T-helper 2 cell treated with Interferon-gamma antibody and Interleukin-4, amounts not matched to agents 100 ng/mL and 5 ng/mL, for 36 hours (primary cell): ENCODE measurements around the gene PHKA2. TPM values are rescaled to one million over a fixed set of nuclear protein-coding genes. Genes with fewer than 3 reads are reported as not detected.

Experiments
- intact Hi-C: fragments of 100-400 bp; cut with micrococcal nuclease; formaldehyde crosslinking; loops from one replicate; pipeline ENCODE4 v1.15.1; 2023
- total RNA-seq: library from RNA; stranded (reverse); gene quantifications from 2 replicates; pipeline ENCODE4 v1.2.3, GENCODE V29; 2022

PHKA2 gene
- total RNA-seq, 1 donor from 2014 or later, result 19.9 TPM

DNA sequence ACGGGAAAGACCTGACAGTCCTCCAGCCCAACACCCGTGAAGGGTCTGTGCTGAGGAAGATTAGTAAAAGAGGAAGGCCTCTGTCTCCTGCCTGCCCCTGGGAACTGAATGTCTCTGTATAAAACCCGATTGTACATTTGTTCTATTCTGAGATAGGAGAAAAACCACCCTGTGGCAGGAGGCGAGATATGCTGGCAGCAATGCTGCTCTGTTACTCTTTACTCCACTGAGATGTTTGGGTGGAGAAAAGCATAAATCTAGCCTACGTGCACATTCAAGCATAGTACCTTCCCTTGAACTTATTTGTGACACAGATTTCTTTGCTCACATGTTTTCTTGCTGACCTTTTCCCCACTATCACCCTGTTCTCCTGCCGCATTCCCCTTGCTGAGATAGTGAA, 3.7 kb downstream of the PHKA2 start:
- intact Hi-C loops, result loop anchor here (5.0 kb wide), 3 partner anchors 93 to 1243 kb away; partner anchors contain the start of genes BCLAF3 and SCML1

DNA sequence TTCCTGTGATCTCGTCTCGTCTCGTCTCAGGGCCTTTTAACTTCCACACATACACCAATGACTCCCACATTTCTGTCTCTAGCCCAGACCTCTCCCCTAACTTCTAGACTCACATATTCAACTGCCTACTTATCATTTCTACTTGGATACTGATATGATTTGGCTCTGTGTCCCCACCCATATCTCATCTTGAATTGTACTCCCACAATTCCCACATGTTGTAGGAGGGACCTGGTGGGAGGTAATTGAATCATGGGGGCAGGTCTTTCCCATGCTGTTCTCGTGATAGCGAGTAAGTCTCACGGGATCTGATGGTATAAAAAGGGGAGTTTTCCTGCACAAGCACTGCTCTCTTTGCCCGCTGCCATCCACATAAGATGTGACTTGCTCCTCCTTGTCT, 8.9 kb downstream of the PHKA2 start:
- intact Hi-C loops, result no loop called here

DNA sequence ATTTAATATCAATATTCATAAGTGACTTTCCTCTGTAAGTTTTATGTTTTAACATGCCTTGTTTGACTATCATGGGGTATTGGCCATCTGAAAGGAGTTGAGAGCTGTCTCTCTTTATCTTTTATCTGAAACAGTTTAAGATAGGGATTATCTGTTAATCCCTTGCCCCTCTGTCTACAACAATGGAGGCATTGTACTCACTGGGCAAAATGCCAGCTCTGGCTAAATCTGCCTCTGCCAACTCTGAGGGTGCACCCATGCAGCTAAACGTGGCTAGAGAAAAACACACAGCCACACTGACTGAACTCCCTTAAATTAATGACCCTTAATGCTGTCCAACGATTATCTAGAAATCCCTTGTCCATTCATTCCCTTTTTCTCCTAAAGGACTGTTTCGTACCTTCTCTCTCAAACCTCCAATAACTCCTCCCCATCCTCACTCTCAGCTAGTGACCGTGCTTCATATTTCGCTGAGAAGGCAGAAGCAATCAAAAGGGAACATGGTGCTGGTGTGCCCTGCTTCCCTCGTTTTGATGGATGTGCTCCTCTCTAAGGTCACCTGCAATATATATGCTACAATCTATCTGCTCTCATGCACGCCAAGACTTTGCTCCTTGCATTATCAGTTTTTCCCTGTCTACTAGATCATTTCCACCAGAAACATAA, 10.3 kb downstream of the PHKA2 start:
- intact Hi-C loops, result no loop called here

DNA sequence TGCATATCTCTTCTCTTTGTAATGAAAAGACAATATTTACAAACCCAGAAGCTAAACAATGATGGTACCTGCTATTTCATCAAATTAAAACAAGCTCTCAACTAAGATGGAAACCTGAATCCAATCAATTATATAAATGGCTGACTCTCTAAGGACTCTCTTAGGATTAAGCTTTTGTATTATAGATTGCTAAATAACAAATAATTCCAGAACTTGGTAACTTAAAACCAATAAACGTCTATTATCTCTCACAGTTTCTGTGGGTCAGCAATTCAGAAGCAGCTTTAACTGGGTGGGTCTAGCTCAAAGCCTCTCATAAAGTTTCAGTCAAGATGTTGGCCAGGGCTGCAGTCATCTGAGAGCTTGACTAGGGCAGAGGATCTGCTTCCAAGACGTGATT, 12.4 kb downstream of the PHKA2 start:
- intact Hi-C loops, result no loop called here

DNA sequence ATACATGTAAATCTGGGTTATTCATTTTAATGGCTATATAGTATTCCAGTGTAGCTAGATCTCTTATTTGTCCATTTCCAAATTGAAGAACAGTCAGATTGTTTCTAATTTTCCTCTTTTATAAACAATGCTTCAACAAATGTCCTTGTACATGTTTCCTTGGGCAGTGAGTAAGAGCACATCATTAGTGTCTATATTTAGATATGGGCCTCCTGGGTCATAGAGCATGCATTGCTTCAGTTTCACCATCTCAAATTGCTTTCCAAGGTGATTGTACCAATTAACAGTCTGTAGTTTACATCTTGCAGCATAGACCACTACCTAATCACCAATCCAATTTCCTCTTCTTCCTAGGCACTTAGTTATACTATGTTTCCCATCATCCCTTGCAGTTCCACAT, 13.4 kb downstream of the PHKA2 start:
- intact Hi-C loops, result no loop called here

DNA sequence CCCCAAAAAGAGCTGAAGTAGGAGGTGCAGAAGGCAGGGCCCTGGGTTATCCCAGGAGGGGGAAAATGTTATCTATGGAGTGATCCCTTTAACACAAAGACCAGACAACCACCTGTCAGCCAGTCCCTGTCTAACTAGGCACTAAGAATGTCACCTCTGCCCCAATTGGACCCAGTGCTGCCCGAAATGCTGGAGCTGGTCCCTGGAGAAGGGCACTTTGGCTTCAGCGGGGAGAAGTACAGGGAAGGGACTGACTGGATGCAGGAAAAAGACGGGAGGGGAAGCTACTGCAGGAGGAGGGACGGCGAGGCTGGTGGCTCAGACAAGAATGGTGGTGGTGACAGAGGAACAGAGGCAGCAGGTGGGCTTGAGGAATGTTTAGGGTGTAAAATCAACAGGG, 17.3 kb downstream of the PHKA2 start:
- intact Hi-C loops, result no loop called here

DNA sequence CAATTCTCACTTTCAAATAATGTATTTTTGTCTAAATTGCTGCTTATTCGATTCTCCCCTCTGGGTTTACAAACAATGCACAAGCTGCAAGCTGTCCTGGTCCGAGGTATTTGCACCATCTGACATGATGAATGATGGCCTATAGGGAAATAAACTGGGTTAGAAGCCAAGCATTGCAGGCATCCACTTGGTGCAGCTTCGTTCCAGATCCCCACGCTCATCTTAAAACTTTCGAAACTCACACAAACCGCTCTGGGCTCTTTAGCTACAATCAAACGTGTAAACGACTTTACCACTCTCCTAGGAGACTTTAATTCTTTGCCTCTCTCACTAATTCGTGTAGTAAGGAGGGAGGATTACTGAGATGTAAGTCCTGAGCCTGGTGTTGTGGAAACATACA, 19.0 kb downstream of the PHKA2 start:
- intact Hi-C loops, result no loop called here

DNA sequence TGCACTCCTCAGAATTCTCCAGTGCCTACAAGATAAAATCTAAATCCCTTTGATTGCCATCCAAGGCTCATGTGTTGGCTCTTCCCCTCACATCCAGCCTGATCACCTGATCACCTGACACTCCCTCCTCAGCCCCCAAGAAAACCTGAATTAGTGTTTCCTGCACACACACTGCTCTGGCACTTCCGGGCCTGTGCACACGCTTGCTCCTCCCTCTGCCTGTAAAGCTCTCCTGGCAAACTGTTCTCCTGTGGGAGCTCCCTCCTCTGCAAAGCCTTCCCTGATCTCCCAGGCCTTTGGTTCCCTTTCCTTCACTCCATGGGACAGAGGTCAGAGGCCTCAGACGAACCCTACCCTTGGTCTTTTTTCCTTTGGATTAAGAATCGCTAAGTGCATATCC, 19.9 kb downstream of the PHKA2 start:
- intact Hi-C loops, result no loop called here

DNA sequence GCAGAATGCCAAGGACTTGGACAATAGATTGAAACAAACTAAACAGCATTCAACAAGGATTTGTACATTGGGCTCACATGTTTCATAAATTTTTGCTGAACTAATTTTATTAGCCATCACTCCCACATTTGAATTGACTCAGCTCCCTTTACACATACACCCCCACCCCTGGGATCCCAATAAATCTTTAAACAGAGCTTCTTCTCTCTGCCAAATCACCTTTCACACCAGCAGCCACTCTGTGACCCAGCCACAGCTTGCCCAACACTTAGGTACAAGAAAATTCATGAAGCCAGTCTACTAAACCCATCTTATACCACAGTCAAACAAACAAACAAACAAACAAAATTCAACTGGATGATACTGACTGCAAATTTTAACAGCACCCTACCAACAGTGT, 21.6 kb downstream of the PHKA2 start:
- intact Hi-C loops, result no loop called here

DNA sequence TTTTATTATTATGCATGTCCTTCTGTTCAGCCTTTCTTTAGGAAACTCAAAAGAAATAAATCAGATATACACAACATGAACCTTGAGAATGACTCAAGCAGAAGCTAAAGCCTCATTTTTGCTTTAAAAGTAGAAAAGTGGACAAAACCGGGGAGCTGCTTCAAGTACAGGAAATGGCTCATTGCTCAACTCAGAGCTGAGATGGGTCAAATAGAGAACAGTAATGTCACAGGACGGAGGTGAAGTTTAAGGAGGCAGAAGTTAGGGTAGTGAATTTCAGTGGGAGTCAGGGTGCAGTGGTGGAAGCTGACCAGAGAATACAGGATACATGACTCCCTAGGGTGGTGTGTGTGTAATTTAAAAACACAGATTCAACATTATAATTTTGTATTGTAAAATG, 22.2 kb downstream of the PHKA2 start:
- intact Hi-C loops, result no loop called here

DNA sequence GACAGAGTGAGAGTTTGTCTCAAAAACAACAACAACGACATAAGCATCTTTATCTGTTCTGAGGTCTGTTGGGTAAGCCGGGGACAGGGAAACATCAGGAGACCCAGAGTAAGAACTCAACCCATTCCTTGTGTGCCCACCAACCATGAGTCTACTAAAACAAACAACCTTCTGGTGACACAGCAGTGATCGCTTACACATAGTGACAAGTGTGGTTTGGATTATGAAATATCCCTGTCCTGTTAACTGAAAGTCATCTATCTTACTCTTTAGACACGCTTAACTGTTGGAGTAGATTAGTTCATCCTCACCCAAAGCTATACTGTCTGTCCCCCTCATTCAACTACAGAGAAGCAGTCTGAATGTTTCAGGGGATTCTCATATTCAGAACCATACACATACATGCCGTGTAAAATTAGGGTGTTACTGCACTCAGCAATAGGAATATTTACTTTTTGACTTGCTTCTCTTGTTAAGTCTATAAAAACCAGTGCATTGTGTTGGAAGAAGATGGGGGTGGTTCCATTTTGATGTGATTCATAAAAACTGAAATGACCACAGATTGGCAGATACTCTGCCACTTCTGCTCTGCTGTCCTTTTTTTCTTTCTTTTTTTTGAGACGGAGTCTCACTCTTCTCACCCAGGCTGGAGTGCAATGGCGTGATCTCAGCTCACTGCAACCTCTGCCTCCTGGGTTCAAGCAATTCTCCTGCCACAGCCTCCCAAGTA, 27.4 kb downstream of the PHKA2 start:
- intact Hi-C loops, result no loop called here

DNA sequence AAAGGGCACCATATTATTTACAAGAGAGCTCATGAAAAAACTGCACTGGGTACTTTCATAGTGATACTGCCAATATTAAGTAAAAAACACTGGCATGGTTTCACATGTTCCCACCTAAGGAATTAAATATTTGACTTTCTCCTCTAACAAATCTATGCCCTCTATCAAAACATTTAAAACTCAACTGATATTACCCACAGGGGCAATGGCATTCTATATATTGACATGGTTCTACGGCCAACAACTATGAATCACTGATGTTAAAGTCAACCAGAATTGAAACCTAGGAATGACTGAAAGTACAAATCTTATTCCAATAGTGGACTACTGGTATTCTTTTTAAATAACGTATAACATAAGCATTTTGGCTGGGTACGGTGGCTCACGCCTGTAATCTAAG, 28.2 kb downstream of the PHKA2 start:
- intact Hi-C loops, result no loop called here

DNA sequence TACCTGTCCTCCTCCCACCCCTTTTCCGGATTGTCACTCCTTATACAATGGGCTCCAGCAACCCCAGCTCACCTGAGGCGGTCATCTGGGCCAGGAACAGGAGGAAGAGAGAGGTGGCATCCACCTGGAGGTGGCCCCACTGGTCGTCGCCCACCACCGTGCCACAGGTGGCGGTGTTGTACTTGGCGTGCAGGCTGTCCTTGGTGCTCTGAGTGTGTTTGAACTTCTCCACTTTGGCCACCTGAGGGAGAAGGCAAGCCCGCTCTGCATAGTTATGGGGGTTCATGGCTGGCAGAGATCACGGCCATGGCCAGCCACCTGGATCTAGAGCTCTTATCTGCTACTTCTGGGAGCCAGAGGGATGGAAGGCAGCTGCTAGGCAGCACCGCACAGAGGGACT, 32.9 kb downstream of the PHKA2 start:
- intact Hi-C loops, result no loop called here

DNA sequence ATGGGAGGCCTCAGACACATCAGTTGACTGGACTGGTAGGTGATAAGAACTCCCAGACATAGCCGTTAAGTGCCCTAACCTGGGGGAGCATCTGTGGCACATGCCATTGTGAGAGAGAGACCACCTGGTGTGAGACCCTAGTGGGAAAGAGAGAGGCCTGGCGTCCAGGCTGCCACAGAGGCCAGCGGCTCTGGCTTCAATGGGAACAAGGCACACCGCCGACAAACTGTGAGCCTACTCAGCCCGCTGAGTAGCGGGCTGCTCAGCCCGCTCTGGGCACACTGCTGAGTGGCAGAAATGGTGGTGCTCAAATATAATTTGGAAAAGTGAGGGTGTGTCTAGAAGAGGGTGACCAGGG, 34.0 kb downstream of the PHKA2 start:
- intact Hi-C loops, result no loop called here

DNA sequence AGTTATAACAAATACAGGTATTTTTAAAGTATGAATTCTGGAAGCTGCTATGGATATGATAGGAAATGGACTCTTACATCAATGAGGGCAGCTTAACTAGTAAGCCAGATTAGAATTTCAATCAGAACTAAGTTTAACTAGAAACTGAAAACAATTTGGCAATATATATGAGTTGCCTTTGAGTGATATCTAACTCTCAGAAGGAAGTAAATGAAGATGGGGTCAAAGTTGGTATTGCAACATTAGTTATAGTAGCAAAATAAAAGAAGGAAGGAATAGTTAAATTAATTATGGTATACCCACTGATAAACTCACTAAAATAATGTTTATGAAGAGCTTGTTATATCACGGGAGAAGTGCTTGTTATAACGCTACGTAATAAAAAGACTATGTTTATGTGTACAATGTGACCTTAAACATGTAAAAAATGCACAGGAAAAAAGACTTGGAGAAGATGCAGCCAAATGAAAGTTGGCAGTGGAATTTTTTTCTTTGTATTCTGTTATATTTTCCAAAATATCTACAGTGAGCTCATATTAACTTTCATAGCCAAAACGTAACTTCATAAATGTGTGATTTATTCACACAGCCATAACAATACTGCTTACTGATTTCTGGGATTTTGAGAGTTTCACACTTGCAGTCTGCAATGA, 34.5 kb downstream of the PHKA2 start:
- intact Hi-C loops, result no loop called here

DNA sequence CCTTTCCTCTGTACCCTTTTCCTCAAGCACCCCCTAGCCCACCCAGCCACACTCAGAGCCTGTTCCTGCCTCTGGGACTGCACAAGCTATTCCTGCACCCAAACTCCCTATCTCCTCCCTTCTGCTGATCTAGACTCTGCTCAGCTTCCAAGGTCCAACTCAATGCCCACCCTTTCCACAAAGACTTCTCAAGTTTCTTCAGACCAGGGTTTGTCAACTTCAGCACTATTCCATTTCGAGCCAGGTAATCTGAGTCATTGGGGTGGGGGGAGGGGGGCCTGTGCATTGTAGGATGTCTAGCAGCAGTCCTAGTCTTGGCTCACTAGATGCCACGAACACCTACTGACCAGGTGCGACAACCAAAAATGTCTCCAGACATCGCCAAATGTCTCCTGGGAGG, 37.3 kb downstream of the PHKA2 start:
- intact Hi-C loops, result no loop called here

DNA sequence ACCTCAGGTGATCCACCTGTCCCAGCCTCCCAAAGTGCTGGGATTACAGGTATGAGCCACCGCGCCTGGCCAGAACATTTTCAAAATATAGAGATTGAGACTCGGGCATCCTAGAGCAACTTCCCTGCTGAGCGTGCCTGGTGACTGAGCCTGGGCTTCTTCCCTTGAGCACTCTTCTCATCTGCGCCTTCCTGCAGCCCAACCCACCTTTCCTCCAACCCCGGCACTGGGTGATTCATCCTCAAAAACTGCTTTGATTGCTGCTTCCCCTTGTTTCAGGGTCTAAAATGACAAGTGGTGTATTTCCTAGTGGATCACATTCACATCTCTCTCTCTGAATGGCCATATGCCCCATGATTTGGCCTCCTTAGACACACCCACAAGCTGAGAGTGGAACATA, 37.8 kb downstream of the PHKA2 start:
- intact Hi-C loops, result no loop called here

DNA sequence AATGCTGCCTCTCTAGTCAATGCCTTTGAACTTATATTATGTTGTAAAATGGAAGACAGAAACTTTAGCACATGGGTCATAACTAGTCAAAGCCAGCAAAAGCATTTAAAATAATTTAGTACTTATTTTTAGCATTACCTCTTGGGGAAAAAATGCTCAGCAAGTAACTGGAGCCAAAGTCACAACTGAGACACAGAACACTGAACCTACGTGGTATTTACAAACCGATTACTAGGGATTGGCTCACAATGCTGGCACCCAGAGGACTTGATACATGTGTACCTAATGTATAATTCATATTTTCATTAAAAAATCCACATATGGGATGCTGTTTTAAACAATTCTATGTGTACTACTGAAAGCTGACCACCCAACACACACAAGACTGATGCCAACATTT, 38.4 kb downstream of the PHKA2 start:
- intact Hi-C loops, result no loop called here

DNA sequence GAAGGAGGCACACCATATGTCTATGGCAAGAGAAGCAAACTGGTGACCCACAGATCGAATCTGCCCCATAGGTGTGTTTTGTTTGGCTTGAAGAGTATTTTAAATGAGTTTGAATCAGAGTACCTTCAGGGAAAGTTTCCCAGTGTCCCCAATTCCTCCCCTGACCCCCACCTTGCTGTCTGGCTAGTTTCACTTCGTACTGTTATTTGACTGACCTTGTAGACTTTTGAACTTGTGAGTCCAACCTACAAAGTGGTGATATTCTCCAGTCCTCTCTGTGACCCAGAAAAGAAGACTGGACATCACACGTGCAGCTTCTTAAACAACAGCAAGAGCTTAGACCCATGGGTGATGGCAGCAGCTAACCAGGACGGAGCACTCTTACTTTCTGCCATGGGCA, 39.4 kb downstream of the PHKA2 start:
- intact Hi-C loops, result no loop called here

DNA sequence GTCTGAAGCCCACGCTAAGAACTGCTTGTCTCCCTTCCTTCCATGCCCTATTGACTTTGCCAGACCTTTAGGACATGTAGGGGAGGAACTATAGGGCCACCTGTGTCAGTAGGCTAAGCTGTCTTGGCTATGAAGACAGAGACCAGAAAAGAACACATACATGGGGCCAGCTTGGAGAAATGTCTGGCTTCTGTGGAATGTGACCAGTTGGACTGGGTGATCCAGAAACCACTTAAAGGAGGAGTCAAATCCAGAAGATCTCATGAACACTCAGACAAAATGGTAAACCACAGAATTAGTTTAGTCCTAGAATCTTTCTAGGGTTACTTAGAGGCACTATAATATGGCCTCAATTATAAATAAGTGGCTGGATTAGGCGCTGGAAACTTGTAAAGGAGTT, 42.0 kb downstream of the PHKA2 start:
- intact Hi-C loops, result no loop called here

DNA sequence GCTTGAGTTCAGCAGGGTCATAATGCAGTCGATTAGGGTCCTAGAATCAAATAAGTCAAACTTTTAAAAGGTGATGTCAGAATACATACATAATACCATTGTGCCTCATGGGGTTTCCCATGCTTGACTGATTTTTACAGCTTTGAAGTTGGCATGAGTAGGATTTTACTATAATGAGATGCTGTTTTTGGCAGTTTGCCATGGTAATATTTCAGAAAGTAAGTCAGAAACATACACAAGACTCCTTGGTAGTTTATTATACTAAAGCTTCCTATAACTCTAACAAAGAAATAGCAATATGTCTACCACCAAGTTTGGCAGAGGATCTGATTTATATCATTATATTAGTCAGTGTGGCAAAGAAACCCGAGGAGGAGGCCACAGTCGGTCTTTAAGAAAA, 45.2 kb downstream of the PHKA2 start:
- intact Hi-C loops, result no loop called here

DNA sequence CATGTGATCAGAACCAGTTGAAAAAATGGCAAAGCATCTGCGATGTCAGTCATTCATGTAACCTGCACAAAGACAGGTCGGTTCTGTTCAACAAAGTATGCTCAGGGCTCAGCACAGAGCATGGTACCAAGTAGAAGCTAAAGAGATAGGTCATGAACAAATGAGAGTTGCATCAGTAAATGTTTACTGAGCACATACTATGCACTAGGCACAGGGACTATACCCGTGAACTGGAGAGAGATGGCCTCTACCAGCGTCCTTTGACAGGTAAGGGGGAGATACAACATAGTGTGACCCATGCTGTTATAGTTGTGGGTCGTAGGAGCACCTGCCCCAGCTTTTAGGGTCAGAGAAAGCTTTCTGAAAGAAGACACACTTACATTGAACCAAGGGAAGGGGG, 46.7 kb downstream of the PHKA2 start:
- intact Hi-C loops, result no loop called here

DNA sequence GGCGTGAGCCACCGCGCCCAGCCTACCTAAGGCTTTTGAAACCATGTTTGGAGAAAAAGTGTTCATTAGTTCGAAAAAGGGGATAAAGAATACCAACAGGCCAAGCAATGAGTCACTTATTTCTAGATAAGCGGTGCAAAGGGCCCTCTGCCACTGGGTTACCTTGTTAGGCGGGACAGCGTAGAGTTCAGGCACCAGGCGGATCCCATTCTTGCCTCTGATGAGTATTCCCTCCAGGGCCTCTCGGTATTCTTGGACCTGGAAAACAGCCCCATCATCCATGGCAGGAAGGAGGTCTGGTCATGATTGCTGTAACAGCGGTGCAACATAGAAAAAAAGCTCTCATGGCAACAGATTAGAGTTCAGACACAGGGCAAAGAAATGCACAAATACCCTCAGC, 48.0 kb downstream of the PHKA2 start:
- intact Hi-C loops, result no loop called here
